ENCODE data around the gene KLHL8. TPM values are rescaled to one million over a fixed set of nuclear protein-coding genes. Genes with fewer than 3 reads are reported as not detected.

The KLHL8 gene
- total RNA-seq, 1 donor from 2014 or later = 5.4 TPM

DNA sequence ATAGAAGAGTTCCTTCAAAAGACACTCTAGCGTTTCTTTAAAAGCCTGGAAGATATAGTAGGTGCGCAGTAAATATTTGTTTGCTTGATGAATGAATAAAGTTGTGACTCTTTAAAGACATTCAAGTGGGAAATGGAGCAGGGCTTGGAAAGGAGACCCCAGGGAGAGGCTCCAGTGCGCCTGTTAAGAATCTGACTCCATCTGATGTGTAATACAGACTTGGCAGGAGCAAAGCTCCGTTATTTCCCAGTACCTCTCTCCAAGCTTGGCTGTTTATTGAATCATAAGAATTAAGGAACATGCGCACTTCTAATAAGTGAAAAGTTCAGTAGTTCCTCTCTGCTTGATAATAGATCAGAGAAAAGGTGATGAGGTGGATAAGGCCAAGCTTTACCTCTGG lies 18.8 kb upstream of the KLHL8 start:
- Histone ChIP-seq H3K4me1 (no peaks in the 10 kb centered on the region), H3K27me3 (no peaks in the 10 kb centered on the region), H3K9me3 (peaks cover 0 to 23% of the 10 kb centered on the region in 2 donors), H3K4me3 (no peak overlapping the region), H3K27ac (no peak overlapping the region), H3K36me3 (no peaks in the 10 kb centered on the region)
- no peak for DNase-seq (ENCODE audit: low spot score in 2 of 2)
- intact Hi-C loops (cut with DNase I) = loop anchor here (10.0 kb wide), 1 partner anchor 644 kb away; the partner anchor contains the start of gene PTPN13
- TF ChIP-seq, protein P1, sequence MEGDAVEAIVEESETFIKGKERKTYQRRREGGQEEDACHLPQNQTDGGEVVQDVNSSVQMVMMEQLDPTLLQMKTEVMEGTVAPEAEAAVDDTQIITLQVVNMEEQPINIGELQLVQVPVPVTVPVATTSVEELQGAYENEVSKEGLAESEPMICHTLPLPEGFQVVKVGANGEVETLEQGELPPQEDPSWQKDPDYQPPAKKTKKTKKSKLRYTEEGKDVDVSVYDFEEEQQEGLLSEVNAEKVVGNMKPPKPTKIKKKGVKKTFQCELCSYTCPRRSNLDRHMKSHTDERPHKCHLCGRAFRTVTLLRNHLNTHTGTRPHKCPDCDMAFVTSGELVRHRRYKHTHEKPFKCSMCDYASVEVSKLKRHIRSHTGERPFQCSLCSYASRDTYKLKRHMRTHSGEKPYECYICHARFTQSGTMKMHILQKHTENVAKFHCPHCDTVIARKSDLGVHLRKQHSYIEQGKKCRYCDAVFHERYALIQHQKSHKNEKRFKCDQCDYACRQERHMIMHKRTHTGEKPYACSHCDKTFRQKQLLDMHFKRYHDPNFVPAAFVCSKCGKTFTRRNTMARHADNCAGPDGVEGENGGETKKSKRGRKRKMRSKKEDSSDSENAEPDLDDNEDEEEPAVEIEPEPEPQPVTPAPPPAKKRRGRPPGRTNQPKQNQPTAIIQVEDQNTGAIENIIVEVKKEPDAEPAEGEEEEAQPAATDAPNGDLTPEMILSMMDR (IDR thresholded peaks at IDR 0.05) = no peak

DNA sequence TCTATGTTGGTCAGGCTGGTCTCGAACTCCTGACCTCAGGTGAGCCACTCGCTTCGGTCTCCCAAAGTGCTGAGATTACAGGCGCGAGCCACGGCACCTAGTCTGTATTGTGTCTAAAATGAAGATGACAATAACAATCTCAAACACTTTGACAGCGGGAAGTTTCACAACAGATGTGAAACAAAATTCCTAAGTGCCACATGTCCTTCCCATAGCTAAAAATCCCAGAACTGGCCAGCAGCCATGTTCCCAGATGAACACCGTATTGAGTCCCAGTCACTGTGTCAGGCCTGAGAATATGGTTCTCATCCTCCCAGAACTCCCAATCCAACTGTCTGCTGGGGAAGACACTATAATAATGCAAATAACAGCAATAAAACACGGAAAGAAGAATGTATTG lies 16.4 kb upstream of the KLHL8 start:
- Histone ChIP-seq H3K9me3 (peaks cover 0 to 1% of the 10 kb centered on the region in 2 donors), H3K4me1 (no peaks in the 10 kb centered on the region), H3K27me3 (no peaks in the 10 kb centered on the region), H3K4me3 (no peak overlapping the region), H3K27ac (no peak overlapping the region), H3K36me3 (no peaks in the 10 kb centered on the region)
- TF ChIP-seq, protein P1 (IDR thresholded peaks at IDR 0.05) = no peak
- intact Hi-C loops (cut with DNase I) = loop anchor here (1.0 to 10.0 kb wide), 2 partner anchors 86 to 642 kb away; partner anchors contain the start of gene PTPN13
- DNase-seq (ENCODE audit: low spot score in 2 of 2) = no peak

DNA sequence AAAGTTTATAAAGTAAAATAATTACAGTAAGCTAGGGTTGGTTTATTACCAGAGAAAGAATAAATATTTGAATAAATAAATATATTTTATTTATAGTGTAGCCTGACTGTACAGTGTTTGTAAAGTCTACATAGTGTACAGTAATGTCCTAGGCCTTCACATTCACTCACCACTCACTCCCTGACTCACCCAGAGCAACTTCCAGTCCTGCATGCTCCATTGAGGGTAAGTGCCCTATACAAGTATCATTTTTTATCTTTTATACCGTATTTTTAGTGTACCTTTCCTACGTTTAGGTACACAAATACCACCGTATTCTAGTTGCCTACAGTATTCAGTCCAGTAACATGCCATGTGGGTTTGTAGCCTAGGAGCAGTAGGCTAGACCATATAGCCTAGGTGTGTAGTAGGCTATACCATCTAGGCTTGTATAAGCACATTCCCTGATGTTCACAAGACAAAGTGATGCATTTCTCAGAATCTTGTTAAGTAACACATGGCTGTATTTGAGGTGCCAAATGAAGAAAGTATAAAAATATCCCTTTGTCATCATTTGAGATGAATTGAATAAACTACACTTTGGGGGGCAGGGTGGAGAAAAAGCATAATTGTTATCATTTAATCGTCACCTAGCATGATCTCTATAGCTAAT lies 14.7 kb upstream of the KLHL8 start:
- Histone ChIP-seq H3K4me3 (peak overlapping the region; percentile 50 to 56), H3K4me1 (no peaks in the 10 kb centered on the region), H3K9me3 (no peaks in the 10 kb centered on the region), H3K27me3 (no peaks in the 10 kb centered on the region), H3K36me3 (no peaks in the 10 kb centered on the region), H3K27ac (no peak overlapping the region)
- intact Hi-C loops (cut with DNase I) = loop anchor here (1.0 to 10.0 kb wide), 2 partner anchors 313 to 640 kb away; partner anchors contain the start of gene PTPN13
- DNase-seq (ENCODE audit: low spot score in 2 of 2) = no peak
- TF ChIP-seq, protein P1 (IDR thresholded peaks at IDR 0.05) = no peak

DNA sequence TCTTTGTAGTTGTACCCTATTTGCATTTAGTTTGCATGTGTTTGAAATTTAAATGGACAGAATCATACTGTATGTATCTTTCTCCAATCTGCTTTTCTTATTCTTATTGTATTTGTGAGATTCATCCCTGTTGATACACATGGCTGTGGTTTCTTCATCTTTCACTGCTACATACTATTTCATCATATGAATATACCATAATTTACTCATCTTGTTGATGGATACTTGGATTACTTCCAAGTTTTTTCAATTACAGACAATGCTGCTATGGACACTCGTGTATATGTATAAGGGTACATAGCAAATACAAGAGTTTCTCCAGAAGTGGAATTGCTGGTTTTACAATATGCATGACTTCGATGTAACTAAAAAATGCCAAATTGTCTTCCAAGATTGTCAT lies 11.8 kb upstream of the KLHL8 start:
- intact Hi-C loops (cut with DNase I) = loop anchor here (10.0 kb wide), 1 partner anchor 637 kb away; the partner anchor contains the start of gene PTPN13
- no peak overlapping the region for H3K27ac ChIP-seq
- TF ChIP-seq, protein P1 (IDR thresholded peaks at IDR 0.05) = no peak
- no peaks in the 10 kb centered on the region for H3K4me1 ChIP-seq
- no peak overlapping the region for H3K4me3 ChIP-seq
- no peaks in the 10 kb centered on the region for H3K9me3 ChIP-seq
- no peaks in the 10 kb centered on the region for H3K36me3 ChIP-seq
- no peak for DNase-seq (ENCODE audit: low spot score in 2 of 2)
- no peaks in the 10 kb centered on the region for H3K27me3 ChIP-seq

DNA sequence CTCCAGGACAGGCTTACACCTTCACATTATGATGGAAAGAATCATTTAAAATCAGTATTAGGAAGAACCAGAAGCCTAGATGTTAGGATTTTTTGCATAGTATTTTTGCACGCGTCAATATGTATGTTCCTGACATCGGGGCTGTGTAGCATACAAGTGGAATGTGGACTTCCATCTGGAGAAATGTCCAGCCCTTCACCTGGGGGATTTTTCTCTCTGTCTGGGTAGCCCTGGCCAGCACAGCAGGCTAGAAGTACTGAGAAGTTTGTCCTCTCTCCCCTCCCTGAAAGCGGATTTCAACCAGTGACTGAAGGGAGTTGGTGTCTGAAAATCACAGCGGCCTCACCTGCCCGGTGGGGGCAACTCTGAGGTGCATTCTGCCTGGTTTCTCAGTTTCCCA lies 10.4 kb upstream of the KLHL8 start:
- intact Hi-C loops (cut with DNase I) = loop anchor here (10.0 kb wide), 1 partner anchor 636 kb away; the partner anchor contains the start of gene PTPN13

More for the DNA sequence above, 10.4 kb upstream of the KLHL8 start:
- no peaks in the 10 kb centered on the region for H3K36me3 ChIP-seq
- H3K4me1 ChIP-seq = no peaks in the 10 kb centered on the region
- no peak overlapping the region for H3K27ac ChIP-seq
- H3K4me3 ChIP-seq = no peak overlapping the region
- no peak for DNase-seq (ENCODE audit: low spot score in 2 of 2)
- TF ChIP-seq, protein P1 (IDR thresholded peaks at IDR 0.05) = no peak
- H3K27me3 ChIP-seq = no peaks in the 10 kb centered on the region
- H3K9me3 ChIP-seq = no peaks in the 10 kb centered on the region
